GM21390 (cell line): ENCODE data around the gene ARHGAP15.

Experiments used
- ATAC-seq: cut with Tn5 transposase; IDR thresholded peaks from one replicate; pipeline ENCODE4 v1.9.1; 2021; ENCODE audit not compliant: unreplicated experiment

The ARHGAP15 gene

GRCh38 chr2:143560724-143561123 is 431.5 kb downstream of the ARHGAP15 start:
- no peak for ATAC-seq

- peak; percentile 84 for ATAC-seq
Observed at GRCh38 chr2:143564419-143564818, 435.2 kb downstream of the ARHGAP15 start.

- no peak for ATAC-seq
Observed at GRCh38 chr2:143571747-143572146, 442.5 kb downstream of the ARHGAP15 start.

GRCh38 chr2:143572421-143572820 is 443.2 kb downstream of the ARHGAP15 start:
- no peak for ATAC-seq

- ATAC-seq = no peak
Observed at GRCh38 chr2:143574069-143574468, 444.9 kb downstream of the ARHGAP15 start.

GRCh38 chr2:143575340-143575739 is 446.1 kb downstream of the ARHGAP15 start:
- no peak for ATAC-seq

- no peak for ATAC-seq
Observed at GRCh38 chr2:143577489-143577888, 448.3 kb downstream of the ARHGAP15 start.

- ATAC-seq = no peak
Observed at GRCh38 chr2:143579456-143579855, 450.2 kb downstream of the ARHGAP15 start.

- ATAC-seq = no peak
Observed at GRCh38 chr2:143581134-143581533, 451.9 kb downstream of the ARHGAP15 start.

GRCh38 chr2:143582046-143582747 is 453.0 kb downstream of the ARHGAP15 start:
- ATAC-seq = no peak

GRCh38 chr2:143584936-143585335 is 455.7 kb downstream of the ARHGAP15 start:
- ATAC-seq = no peak

GRCh38 chr2:143586119-143586518 is 456.9 kb downstream of the ARHGAP15 start:
- ATAC-seq = no peak

- ATAC-seq = no peak
Observed at GRCh38 chr2:143588746-143589145, 459.5 kb downstream of the ARHGAP15 start.

- no peak for ATAC-seq
Observed at GRCh38 chr2:143594161-143594560, 464.9 kb downstream of the ARHGAP15 start.

- ATAC-seq = no peak
Observed at GRCh38 chr2:143594745-143595144, 465.5 kb downstream of the ARHGAP15 start.

GRCh38 chr2:143600116-143600515 is 470.9 kb downstream of the ARHGAP15 start:
- ATAC-seq = no peak

- ATAC-seq = no peak
Observed at GRCh38 chr2:143601828-143602227, 472.6 kb downstream of the ARHGAP15 start.

- no peak for ATAC-seq
Observed at GRCh38 chr2:143603035-143603655, 473.9 kb downstream of the ARHGAP15 start.

GRCh38 chr2:143603846-143604565 is 474.8 kb downstream of the ARHGAP15 start:
- ATAC-seq = no peak

GRCh38 chr2:143604566-143604959 is 475.3 kb downstream of the ARHGAP15 start:
- ATAC-seq = no peak

- no peak for ATAC-seq
Observed at GRCh38 chr2:143607231-143608062, 478.2 kb downstream of the ARHGAP15 start.
